Brain microvascular endothelial cell (primary cell): ENCODE results near the gene TSPEAR.

Experiments used
- DNase-seq: peaks from one replicate; pipeline ENCODE4 v3.0.0-alpha.2; 2020
- H3K27ac ChIP-seq: fragments of 250-450 bp; sonication (Bioruptor Pico); 2 replicates; pipeline ENCODE4 v1.5.1; 2020; ENCODE audit warnings: mild to moderate bottlenecking, moderate library complexity
- H3K27me3 ChIP-seq: fragments of 250-450 bp; sonication (Bioruptor Pico); replicated peaks from 2 replicates; pipeline ENCODE4 v1.5.1; 2020; ENCODE audit warnings: mild to moderate bottlenecking
- H3K36me3 ChIP-seq: fragments of 250-450 bp; sonication (Bioruptor Pico); replicated peaks from 2 replicates; pipeline ENCODE4 v1.5.1; 2020; ENCODE audit warnings: mild to moderate bottlenecking
- H3K4me3 ChIP-seq: 2 replicates; pipeline ENCODE4 v1.5.1; 2011; ENCODE audit warnings: low read depth, mild to moderate bottlenecking, control low read depth, low read length, moderate library complexity
- CTCF ChIP-seq: IDR thresholded peaks from 2 replicates; pipeline ENCODE4 v1.5.1; 2011; ENCODE audit warnings: low read depth, mild to moderate bottlenecking, moderate library complexity, low read length, control low read depth, inconsistent platforms; ENCODE audit errors: missing control alignments
- in situ Hi-C: cut with HindIII; loops from 2 replicates; pipeline ENCODE4 v1.10.0; 2017; ENCODE audit warnings: low sequenced_read_pairs, low pct_ligation_motif_present

Gene TSPEAR

GRCh38 chr21:44757731-44758130 is 46.4 kb upstream of the TSPEAR start:
- in situ Hi-C loops, result no loop called here
- TF ChIP-seq CTCF, result no peak
- H3K36me3 ChIP-seq, result no peaks in the 10 kb centered on the region
- no peak overlapping the region for H3K4me3 ChIP-seq
- DNase-seq, result no peak
- H3K27me3 ChIP-seq, result no peaks in the 10 kb centered on the region
- no peak overlapping the region for H3K27ac ChIP-seq

GRCh38 chr21:44756423-44757185 is 45.2 kb upstream of the TSPEAR start:
- no peak for TF ChIP-seq CTCF
- Histone ChIP-seq H3K27ac (no peak overlapping the region), H3K27me3 (no peaks in the 10 kb centered on the region), H3K36me3 (no peaks in the 10 kb centered on the region), H3K4me3 (no peak overlapping the region)
- DNase-seq, result no peak
- in situ Hi-C loops, result no loop called here

GRCh38 chr21:44755227-44755626 is 43.9 kb upstream of the TSPEAR start:
- in situ Hi-C loops, result no loop called here
- H3K4me3 ChIP-seq, result no peak overlapping the region
- no peak overlapping the region for H3K27ac ChIP-seq
- no peaks in the 10 kb centered on the region for H3K27me3 ChIP-seq
- DNase-seq, result peak; percentile 50
- TF ChIP-seq CTCF, result no peak
- no peaks in the 10 kb centered on the region for H3K36me3 ChIP-seq

- TF ChIP-seq CTCF, result no peak
- H3K36me3 ChIP-seq, result no peaks in the 10 kb centered on the region
- no peak overlapping the region for H3K27ac ChIP-seq
- no peak overlapping the region for H3K4me3 ChIP-seq
- in situ Hi-C loops, result no loop called here
- H3K27me3 ChIP-seq, result peaks cover 5% of the 10 kb centered on the region
- no peak for DNase-seq
Measured at GRCh38 chr21:44753357-44753756, 42.0 kb upstream of the TSPEAR start.

GRCh38 chr21:44752671-44753235 is 41.4 kb upstream of the TSPEAR start:
- no peak for DNase-seq
- no peak overlapping the region for H3K27ac ChIP-seq
- peaks cover 5% of the 10 kb centered on the region for H3K27me3 ChIP-seq
- H3K4me3 ChIP-seq, result no peak overlapping the region
- in situ Hi-C loops, result no loop called here
- TF ChIP-seq CTCF, result no peak
- H3K36me3 ChIP-seq, result no peaks in the 10 kb centered on the region
